Fibroblast of gingiva (primary cell): ENCODE data around the gene ANKRD29.
A peak's percentile ranks its signal among the peaks of the same experiment; 100 is the strongest.
"Not testable (repeated sequence)": the region's sequence is repeated elsewhere in the genome, so short reads cannot be mapped to it uniquely, and the experiment has no call there.

Source experiments
- DNase-seq: peaks from one replicate; pipeline ENCODE4 v3.0.0-alpha.2; 2011; ENCODE audit warnings: low read depth

Gene ANKRD29

GRCh38 chr18:23645568-23646175 is 17.0 kb downstream of the ANKRD29 start:
- no peak for DNase-seq

DNA sequence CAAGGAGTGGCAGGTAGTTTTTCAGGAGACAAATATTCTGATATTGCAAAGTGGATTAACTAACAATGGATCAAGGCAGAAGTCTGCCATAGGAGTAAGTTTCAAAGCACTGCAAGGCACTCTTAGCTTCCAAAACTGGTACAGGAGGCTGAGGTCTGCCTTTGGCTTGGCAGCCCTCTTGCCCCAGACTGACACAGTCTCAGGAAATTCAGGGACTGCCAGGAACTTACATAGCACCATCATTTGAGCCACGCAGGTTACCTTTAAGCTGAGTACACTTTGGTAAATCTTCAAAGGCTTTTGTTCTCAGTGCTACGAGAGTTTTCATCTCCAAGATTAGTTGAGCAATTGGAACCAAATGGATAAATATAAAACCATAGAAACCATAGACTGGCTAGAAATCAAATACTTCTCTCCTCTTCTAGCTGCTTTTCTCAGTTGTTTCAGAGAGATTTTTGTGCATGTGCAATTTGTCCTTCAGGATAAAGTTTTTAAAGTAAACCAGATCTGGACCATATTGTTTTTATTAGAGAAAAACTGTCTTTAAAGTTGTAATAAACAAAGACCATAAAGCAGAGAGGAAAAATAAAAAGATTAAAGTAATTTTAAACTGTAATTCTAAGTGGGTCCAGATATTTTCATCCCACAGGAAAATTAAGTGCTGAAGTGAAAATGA is 18.8 kb downstream of the ANKRD29 start:
- DNase-seq: peak; percentile 28

DNA sequence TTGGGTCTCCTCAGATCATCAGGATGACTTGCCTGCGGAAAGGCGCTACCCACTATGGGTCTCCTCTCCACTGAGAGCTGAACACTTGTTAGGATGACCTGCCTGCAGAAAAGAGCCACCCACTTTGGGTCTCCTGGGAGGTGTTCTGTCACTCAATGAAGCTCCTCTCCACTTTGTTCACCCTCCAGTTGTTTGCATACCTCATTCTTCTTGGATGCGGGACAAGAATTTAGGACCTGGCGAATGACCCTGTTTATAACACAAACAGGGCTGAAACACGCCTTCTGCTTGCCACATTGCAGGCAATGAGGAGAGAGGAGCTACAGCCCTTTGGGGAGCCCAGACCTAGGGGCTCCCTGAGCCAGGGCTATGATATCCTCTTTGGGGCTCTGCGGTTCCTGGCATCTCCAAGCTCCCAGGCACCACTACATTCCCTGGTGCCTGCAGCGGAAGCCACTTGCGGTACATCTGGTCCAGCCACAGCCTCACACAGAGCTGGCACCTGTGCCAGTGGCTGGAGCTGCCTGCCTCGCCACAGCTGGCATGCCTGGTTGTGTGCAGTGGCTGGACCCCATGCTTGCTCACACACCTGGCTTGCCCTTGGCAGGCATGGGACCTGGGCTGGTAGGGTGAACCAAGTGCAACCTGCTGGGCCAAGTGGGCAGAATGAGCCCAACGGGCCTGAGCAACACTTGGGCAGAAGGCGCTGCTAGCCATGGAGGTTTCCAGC is 20.6 kb downstream of the ANKRD29 start:
- no peak for DNase-seq

DNA sequence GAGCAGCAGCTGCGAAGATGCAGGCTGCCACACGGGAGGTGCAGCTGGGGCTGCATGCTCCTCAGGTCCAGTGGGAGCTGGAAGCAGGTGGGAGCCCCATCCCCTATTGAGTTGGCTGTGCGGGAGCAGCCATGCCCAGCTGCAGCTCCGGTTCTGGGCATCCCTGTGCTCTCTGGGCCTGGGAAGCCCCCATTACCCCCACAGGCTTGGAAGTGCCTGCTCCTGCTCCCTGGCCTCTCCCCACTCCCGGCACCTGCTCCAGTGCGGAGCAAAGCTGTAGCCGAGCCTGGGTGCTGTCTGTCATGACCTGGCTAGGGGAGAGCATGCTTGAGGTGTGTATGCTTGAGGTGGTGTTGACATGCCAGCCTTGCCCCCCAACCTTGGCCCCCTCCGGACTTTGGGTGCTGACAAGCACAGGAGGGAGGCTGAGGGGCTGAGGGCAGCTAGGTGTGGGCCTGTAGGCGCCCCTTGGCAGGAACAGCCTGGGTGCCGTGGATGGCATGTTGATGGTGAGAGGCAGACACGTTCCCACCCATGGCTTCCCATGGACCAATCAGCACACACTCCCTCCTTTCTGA is 21.5 kb downstream of the ANKRD29 start:
- no peak for DNase-seq

DNA sequence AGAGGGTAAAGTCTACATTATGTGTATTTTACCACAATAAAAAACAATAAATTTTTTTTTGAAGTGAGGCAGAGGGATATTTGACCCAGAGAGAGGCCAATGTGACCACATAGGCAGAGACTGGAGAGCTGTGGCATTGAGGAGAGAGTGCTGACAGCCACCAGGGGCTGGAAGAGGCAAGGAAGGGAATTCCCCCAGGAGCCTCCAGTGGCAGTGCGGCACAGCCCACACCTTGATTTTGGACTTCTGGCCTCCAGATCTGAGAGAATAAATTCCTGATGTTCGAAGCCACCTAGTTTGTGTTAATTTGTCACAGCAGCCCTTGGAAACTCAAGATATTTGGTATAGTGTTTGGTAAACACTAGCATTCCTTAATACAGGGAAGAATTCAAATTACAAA is 22.7 kb downstream of the ANKRD29 start:
- no peak for DNase-seq

DNA sequence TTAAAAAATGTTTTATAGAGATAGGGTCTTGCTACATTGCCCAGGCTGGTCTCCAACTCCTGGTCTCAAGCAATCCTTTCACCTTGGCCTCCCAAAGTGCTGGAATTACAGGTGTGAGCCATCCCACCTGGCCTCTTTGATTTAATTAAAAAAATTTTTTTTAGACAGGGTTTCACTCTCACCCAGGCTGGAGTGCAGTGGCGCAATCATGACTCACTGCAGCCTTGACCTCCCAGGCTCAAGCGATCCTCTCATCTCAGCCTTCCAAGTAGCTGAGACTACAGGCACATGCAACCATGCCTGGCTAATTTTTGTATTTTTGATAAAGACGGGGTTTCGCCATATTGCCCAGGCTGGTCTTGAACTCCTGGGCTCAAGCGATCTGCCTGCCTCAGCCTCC is 26.3 kb downstream of the ANKRD29 start:
- DNase-seq: not testable (repeated sequence)

DNA sequence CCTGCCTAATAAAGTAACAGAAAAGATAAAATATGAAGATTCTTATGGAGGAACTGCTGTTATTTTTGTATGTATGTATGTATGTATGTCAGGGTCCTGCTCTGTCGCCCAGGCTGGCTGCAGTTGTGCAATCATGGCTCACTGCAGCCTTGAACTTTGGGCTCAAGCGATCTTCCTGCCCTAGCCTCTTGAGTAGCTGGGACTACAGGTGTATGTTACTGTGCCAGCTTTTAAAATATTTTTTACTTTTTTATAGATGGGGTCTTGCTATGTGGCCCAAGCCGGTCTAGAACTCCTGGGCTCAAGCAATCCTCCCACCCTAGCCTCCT is 26.7 kb downstream of the ANKRD29 start:
- DNase-seq: no peak

GRCh38 chr18:23635283-23636070 is 27.2 kb downstream of the ANKRD29 start:
- no peak for DNase-seq

DNA sequence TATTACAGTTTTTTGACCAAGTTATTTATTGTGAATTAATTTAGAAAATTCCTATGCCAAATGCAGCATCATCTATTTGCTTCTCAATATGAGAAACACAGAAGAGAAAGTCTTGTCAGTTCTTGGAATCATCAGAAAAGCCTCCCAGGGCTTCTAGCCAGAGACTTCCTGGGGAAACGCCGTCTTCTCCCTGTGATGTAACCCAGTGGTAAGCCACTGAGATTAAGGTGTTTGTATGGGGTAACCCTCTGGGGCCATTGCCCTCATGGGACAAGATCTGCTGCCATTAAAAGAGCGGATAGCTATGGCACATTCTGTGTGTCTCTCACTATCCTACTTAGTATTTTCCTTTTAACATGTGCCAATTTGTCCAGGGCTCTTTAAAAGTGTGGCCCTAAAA is 28.0 kb downstream of the ANKRD29 start:
- DNase-seq: no peak

DNA sequence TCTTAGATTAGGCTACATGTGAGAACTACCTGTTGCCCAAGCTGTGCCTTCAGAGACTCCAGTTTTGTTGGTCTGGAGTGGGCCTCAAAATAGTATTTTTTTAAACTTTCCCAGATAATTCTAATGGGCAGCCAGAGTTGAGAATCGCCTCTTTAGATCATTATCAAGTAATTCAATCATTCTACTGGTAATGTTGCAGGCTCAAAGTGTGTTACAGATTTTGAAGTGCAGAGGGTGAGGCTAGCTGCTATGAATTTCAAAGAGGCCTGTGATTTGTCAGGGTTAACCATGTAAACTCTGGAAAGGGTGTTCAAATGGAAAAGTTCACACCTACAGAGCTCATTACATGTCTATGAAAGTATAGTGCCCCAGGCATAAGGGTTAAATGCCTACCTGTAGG is 30.1 kb downstream of the ANKRD29 start:
- DNase-seq: no peak

DNA sequence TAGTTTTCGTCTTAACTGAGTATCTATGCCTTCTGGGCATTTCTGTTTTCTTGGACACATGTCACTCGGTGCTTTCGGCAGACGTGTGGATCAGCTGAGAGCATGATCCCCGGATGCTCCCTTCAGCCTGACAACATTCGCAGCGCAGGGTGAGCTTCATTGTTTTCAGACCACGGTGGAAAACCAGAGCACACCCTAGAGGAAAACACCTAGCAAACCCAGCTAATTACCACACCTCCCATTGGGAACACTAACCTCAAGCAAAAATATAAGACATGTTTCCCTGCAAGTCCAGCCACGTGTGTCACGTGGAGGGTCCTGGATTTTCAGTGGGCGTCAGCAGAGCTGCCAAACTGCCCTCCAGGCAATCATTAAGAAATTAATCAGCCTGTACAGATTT is 31.0 kb downstream of the ANKRD29 start:
- no peak for DNase-seq

DNA sequence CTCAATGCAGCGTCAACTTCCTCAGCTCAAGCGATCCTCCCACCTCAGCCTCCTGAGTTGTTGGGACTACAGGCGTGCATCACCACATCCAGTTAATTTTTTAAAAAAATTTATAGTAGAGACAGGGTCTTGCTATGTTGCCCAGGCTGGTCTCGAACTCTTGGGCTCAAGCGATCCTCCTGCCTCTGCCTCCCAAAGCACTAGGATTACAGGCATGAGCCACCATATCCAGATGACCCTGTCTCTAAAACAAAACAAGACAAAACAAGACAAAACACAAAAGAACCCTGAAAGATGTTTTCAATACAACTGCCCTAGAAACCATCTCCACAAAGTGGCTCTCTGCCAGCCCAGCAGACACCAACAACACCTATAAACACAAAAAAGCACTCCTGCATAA is 31.4 kb downstream of the ANKRD29 start:
- DNase-seq: no peak

GRCh38 chr18:23629444-23629946 is 33.2 kb downstream of the ANKRD29 start:
- DNase-seq: no peak

- no peak for DNase-seq
Measured at GRCh38 chr18:23627970-23628369, 34.7 kb downstream of the ANKRD29 start.

- DNase-seq: peak; percentile 84
Measured at GRCh38 chr18:23627321-23627720, 35.4 kb downstream of the ANKRD29 start.

- DNase-seq: peak; percentile 55
Measured at GRCh38 chr18:23626451-23627279, 36.0 kb downstream of the ANKRD29 start.

DNA sequence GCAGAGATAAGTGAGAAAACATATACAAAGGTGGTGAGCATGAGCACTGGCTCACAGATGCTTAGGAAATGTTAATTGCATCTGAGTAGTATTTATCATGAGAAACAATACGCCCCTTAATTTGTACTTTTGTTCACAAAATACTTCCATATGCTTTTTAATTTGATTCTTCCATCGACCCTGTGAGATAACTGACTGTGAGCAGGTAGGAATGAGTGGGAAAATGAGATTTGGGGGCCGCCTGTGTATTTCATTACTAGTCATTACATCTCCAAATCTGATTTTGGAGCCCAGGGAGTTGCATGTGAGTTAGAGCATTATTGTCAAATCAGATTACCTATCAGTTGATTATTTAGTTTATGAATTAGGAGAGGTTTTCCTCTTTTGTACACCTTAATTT is 39.7 kb downstream of the ANKRD29 start:
- no peak for DNase-seq

DNA sequence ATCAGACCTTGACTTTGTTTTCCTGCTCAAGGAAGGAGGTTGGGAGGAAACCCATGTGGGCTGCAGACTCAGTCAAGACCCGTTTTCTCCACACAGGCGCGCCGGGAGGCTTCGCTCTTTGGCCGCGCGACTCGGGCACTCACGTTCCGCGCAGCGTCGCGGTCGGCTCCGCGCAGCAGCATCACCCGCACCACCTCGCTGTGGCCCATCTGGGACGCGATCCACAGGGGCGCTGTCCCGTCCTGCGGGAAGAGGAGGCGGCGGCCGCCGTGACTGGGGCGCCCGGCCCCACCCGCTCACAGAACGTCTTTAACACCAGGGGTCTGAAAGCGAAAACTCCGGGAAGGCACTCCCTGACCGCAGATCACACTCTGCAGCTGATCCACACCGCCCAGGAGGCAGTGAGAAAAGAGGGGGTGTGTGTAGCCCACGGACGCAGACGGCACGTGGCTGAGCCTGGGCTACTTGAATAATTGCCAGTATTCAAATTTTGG is 43.3 kb downstream of the ANKRD29 start:
- DNase-seq: no peak

- no peak for DNase-seq
Measured at GRCh38 chr18:23618862-23619387, 43.8 kb downstream of the ANKRD29 start.

DNA sequence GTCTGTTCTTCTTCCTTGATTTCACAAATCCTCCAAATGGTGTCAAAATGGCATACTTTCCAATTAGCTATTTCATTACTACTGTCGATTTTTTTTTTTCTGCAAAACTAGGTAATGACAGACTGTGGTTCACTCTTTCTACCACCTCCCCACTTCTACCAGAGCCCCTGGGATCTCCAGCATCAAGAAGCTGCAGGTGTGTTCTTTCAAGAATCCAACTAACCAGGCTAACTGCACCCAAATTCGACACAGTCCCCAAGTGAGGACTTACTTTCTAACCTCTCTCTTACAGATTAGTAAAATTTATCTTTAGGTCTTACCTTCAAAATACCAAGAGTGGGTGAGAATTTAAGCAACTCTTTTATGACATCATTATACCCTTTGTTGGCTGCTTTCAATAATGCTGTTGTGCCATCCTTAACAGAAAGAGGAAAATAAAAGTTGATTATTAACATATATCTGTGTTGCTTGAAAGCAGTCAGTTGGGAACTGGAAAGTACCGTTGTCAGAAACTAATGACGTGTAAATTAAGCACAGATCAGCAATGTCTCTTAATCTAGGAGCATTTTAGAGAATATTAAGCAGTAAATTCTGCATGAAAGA is 45.2 kb downstream of the ANKRD29 start:
- DNase-seq: no peak
